ENCODE measurements around the gene KCNMB2. TPM values are rescaled to one million over a fixed set of nuclear protein-coding genes. Genes with fewer than 3 reads are reported as not detected.

The KCNMB2 gene
- total RNA-seq, 1 experiment from 2014 or later, result not detected

DNA sequence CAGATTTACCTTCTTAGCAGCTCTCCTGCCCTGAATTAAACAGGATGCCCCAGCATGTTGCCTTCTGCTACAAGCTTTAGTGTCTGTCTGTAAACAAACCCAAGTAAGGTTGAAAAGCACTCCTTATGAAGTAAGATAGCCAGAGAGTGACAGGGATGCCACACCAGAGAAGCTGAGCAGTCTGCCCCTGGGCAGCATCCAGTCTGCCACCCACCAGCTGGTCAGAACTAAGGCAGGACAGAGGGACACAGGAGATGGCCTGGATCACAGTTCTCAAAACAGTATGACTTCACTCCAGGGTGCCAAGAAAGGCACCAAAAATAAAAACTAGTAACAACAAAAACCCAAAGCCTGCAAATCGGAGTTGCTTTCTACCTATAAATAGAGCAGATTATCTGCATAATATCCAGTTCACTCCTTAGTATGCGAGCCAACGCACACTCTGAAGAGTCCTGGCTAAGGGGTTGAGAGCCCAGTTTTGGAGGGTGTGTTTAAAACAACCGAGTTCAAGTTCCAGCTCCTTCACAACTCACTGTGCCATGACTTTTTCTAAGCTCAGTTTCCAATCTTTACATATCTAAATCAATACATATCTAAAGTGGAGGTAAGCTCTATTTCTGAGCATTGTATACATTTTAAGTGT, 198.9 kb downstream of the KCNMB2 start:
- Histone ChIP-seq H3K9me3 (ENCODE audit: low read depth, low read length, poor library complexity, severe bottlenecking) (no peaks in the 10 kb centered on the region), H3K27me3 (replicated peaks; ENCODE audit: insufficient read depth, low read depth, low read length, poor library complexity) (no peaks in the 10 kb centered on the region), H3K36me3 (ENCODE audit: insufficient read depth, low read length, poor library complexity, severe bottlenecking) (no peaks in the 10 kb centered on the region), H3K4me1 (ENCODE audit: insufficient read depth, low read length, poor library complexity, severe bottlenecking) (no peaks in the 10 kb centered on the region), H3K27ac (ENCODE audit: low read depth, low read length, poor library complexity, severe bottlenecking) (no peak overlapping the region), H3K4me3 (ENCODE audit: low read depth, low read length, poor library complexity, severe bottlenecking) (no peak overlapping the region)
- TF ChIP-seq EZH2 (IDR thresholded peaks at IDR 0.05; ENCODE audit: borderline replicate concordance, low read depth, low read length, poor library complexity, severe bottlenecking), result no peak
- TF ChIP-seq, protein P1, sequence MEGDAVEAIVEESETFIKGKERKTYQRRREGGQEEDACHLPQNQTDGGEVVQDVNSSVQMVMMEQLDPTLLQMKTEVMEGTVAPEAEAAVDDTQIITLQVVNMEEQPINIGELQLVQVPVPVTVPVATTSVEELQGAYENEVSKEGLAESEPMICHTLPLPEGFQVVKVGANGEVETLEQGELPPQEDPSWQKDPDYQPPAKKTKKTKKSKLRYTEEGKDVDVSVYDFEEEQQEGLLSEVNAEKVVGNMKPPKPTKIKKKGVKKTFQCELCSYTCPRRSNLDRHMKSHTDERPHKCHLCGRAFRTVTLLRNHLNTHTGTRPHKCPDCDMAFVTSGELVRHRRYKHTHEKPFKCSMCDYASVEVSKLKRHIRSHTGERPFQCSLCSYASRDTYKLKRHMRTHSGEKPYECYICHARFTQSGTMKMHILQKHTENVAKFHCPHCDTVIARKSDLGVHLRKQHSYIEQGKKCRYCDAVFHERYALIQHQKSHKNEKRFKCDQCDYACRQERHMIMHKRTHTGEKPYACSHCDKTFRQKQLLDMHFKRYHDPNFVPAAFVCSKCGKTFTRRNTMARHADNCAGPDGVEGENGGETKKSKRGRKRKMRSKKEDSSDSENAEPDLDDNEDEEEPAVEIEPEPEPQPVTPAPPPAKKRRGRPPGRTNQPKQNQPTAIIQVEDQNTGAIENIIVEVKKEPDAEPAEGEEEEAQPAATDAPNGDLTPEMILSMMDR (conservative IDR thresholded peaks at IDR 0.05; ENCODE audit: low read depth, low read length), result no peak
- ChIA-PET POLR2A (ENCODE audit: low non-redundant PET) (no interaction called here), CTCF (interaction anchor here (0.5 kb wide), 1 partner anchor 111 kb away, joined by 3 read pairs; no protein-coding TSS in a partner anchor)
- intact Hi-C loops (cut with micrococcal nuclease; ENCODE audit: unreplicated experiment), result no loop called here
- no peak for DNase-seq (ENCODE audit: low spot score)
- BruUV-seq (replicated peaks), result no TSS peak

GRCh38 chr3:178736300-178736699, 200.1 kb downstream of the KCNMB2 start:
- H3K27ac ChIP-seq (ENCODE audit: low read depth, low read length, poor library complexity, severe bottlenecking), result no peak overlapping the region
- ChIA-PET CTCF (no interaction called here), POLR2A (ENCODE audit: low non-redundant PET) (no interaction called here)
- no TSS peak for BruUV-seq (replicated peaks)
- H3K27me3 ChIP-seq (replicated peaks; ENCODE audit: insufficient read depth, low read depth, low read length, poor library complexity), result no peaks in the 10 kb centered on the region
- H3K4me1 ChIP-seq (ENCODE audit: insufficient read depth, low read length, poor library complexity, severe bottlenecking), result no peaks in the 10 kb centered on the region
- H3K4me3 ChIP-seq (ENCODE audit: low read depth, low read length, poor library complexity, severe bottlenecking), result no peak overlapping the region
- no peaks in the 10 kb centered on the region for H3K36me3 ChIP-seq (ENCODE audit: insufficient read depth, low read length, poor library complexity, severe bottlenecking)
- no peak for TF ChIP-seq EZH2 (IDR thresholded peaks at IDR 0.05; ENCODE audit: borderline replicate concordance, low read depth, low read length, poor library complexity, severe bottlenecking)
- TF ChIP-seq, protein P1 (conservative IDR thresholded peaks at IDR 0.05; ENCODE audit: low read depth, low read length), result no peak
- DNase-seq (ENCODE audit: low spot score), result no peak
- intact Hi-C loops (cut with micrococcal nuclease; ENCODE audit: unreplicated experiment), result no loop called here
- no peaks in the 10 kb centered on the region for H3K9me3 ChIP-seq (ENCODE audit: low read depth, low read length, poor library complexity, severe bottlenecking)

- Histone ChIP-seq H3K9me3 (ENCODE audit: low read depth, low read length, poor library complexity, severe bottlenecking) (no peaks in the 10 kb centered on the region), H3K4me3 (ENCODE audit: low read depth, low read length, poor library complexity, severe bottlenecking) (no peak overlapping the region), H3K27me3 (replicated peaks; ENCODE audit: insufficient read depth, low read depth, low read length, poor library complexity) (no peaks in the 10 kb centered on the region), H3K27ac (ENCODE audit: low read depth, low read length, poor library complexity, severe bottlenecking) (no peak overlapping the region), H3K36me3 (ENCODE audit: insufficient read depth, low read length, poor library complexity, severe bottlenecking) (no peaks in the 10 kb centered on the region), H3K4me1 (ENCODE audit: insufficient read depth, low read length, poor library complexity, severe bottlenecking) (no peaks in the 10 kb centered on the region)
- DNase-seq (ENCODE audit: low spot score), result no peak
- ChIA-PET POLR2A (ENCODE audit: low non-redundant PET) (no interaction called here), CTCF (no interaction called here)
- BruUV-seq (replicated peaks), result no TSS peak
- no peak for TF ChIP-seq EZH2 (IDR thresholded peaks at IDR 0.05; ENCODE audit: borderline replicate concordance, low read depth, low read length, poor library complexity, severe bottlenecking)
- TF ChIP-seq, protein P1 (conservative IDR thresholded peaks at IDR 0.05; ENCODE audit: low read depth, low read length), result no peak
- intact Hi-C loops (cut with micrococcal nuclease; ENCODE audit: unreplicated experiment), result no loop called here
These were observed 203.5 kb downstream of the KCNMB2 start for GRCh38 chr3:178739720-178740119.
